Transverse colon (tissue), 4 donors: ENCODE results near the gene KIF1A. TPM values are rescaled to one million over a fixed set of nuclear protein-coding genes. Genes with fewer than 3 reads are reported as not detected.

Experiments used
- DNase-seq: peaks from one replicate; pipeline ENCODE4 v3.0.0-alpha.2; 2019
- H3K27ac ChIP-seq, 4 donors: fragments of 200-600 bp; sonication (generic); 2 replicates each; pipeline ENCODE4 v1.5.1; 2016 to 2018; ENCODE audit warnings: inconsistent platforms in 4 of 4
- H3K27me3 ChIP-seq: fragments of 200-600 bp; sonication (generic); 2 replicates; pipeline ENCODE4 v1.5.1; 2017; ENCODE audit warnings: inconsistent platforms
- H3K36me3 ChIP-seq, 4 donors: fragments of 200-600 bp; sonication (generic); 2 replicates each; pipeline ENCODE4 v1.5.1; 2017 to 2019; ENCODE audit warnings: inconsistent platforms in 4 of 4
- H3K4me1 ChIP-seq, 4 donors: fragments of 200-600 bp; sonication (generic); 2 replicates each; pipeline ENCODE4 v1.5.1; 2017 to 2020; ENCODE audit warnings: inconsistent platforms in 4 of 4
- H3K4me3 ChIP-seq, 4 donors: fragments of 200-600 bp; sonication (generic); 1 replicate in 1 of 4; 2 replicates in 3 of 4; pipeline versions ENCODE4 v1.5.1 to v1.6.1; 2017 to 2019; ENCODE audit warnings: inconsistent platforms in 4 of 4
- H3K9me3 ChIP-seq, 2 donors: fragments of 200-600 bp; sonication (generic); 2 replicates each; pipeline ENCODE4 v1.5.1; 2017 to 2019; ENCODE audit warnings: inconsistent platforms in 2 of 2
- CTCF ChIP-seq, 5 experiments: fragments of 200-600 bp in 3 of 5; fragments of 450-650 bp in 2 of 5; sonication (generic) in 3 of 5; IDR thresholded peaks; 1 replicate in 2 of 5; 2 replicates in 3 of 5; pipeline ENCODE4 v1.5.1; 2016 to 2017; ENCODE audit warnings: antibody characterized with exemption in 5 of 5, inconsistent platforms in 3 of 5, mild to moderate bottlenecking in 2 of 5, moderate library complexity in 1 of 5
- EP300 ChIP-seq: sonication (generic); formaldehyde crosslinking; IDR thresholded peaks from one replicate; pipeline ENCODE4 v1.6.1; 2017; ENCODE audit warnings: antibody characterized with exemption, low read depth
- POLR2A ChIP-seq: fragments of 450-650 bp; IDR thresholded peaks from one replicate; pipeline ENCODE4 v1.6.1; 2016; ENCODE audit warnings: antibody characterized with exemption, mild to moderate bottlenecking, moderate library complexity
- POLR2AphosphoS5 ChIP-seq, 3 donors: sonication (generic); formaldehyde crosslinking; IDR thresholded peaks; one replicate each; pipeline ENCODE4 v1.6.1; 2016; ENCODE audit warnings: antibody characterized with exemption in 3 of 3
- WGBS, 2 donors: methylation state at CpG; one replicate each; pipeline ENCODE4 v1.1.5; 2018; ENCODE audit warnings: low coverage in 1 of 2; 5-methylcytosine and 5-hydroxymethylcytosine counted together
- in situ Hi-C, 4 donors: fragments of 200-750 bp; cut with MboI; loops; one replicate each; pipeline versions ENCODE4 v1.15.0 to v1.15.1; 2017; ENCODE audit warnings: low sequenced_read_pairs in 3 of 4, low pct_ligation_motif_present in 1 of 4, low pct_unique_long_range_greater_than_20kb in 1 of 4
- intact Hi-C: fragments of 100-400 bp; cut with DNase I; formaldehyde crosslinking; loops from one replicate; pipeline ENCODE4 v1.15.1; 2023; ENCODE audit warnings: low total_unique reads
- total RNA-seq, 4 donors: library from RNA; depleted of rRNA; stranded (reverse); fragments of >200 nt; gene quantifications; one replicate each; pipeline ENCODE4 v1.1.0, GENCODE V29; 2016

Gene KIF1A
- total RNA-seq, 4 donors from 2014 or later = 0.40 to 3.4 (median 2.9) TPM

GRCh38 chr2:240812721-240813120 lies 7.3 kb downstream of the KIF1A start:
- TF ChIP-seq POLR2AphosphoS5 (IDR thresholded peaks at IDR 0.05) (no peak), POLR2A (no peak), CTCF (IDR thresholded peaks at IDR 0.05) (no peak), EP300 (no peak)
- Histone ChIP-seq H3K9me3 (no peaks in the 10 kb centered on the region), H3K27ac (no peak overlapping the region), H3K4me3 (no peak overlapping the region), H3K4me1 (no peaks in the 10 kb centered on the region), H3K27me3 (peaks cover 14% of the 10 kb centered on the region), H3K36me3 (no peaks in the 10 kb centered on the region)
- in situ Hi-C loops = no loop called here
- intact Hi-C loops = no loop called here
- WGBS, 2 donors = 82% methylated on average over 20 of the region's 20 CpGs
- peak; percentile 7 for DNase-seq

- intact Hi-C loops = no loop called here
- in situ Hi-C loops = no loop called here
Observed at GRCh38 chr2:240812301-240812680, 7.7 kb downstream of the KIF1A start.

GRCh38 chr2:240811346-240812300 lies 8.4 kb downstream of the KIF1A start:
- in situ Hi-C loops (no loop called here), intact Hi-C loops (no loop called here)
- Histone ChIP-seq H3K4me3 (no peak overlapping the region), H3K27ac (no peak overlapping the region), H3K27me3 (peaks cover 10% of the 10 kb centered on the region), H3K4me1 (no peaks in the 10 kb centered on the region), H3K9me3 (no peaks in the 10 kb centered on the region), H3K36me3 (no peaks in the 10 kb centered on the region)
- DNase-seq = peak; percentile 3
- TF ChIP-seq POLR2AphosphoS5 (IDR thresholded peaks at IDR 0.05) (no peak), POLR2A (no peak), CTCF (IDR thresholded peaks at IDR 0.05) (no peak), EP300 (no peak)
- 67 to 82% methylated on average over 5 to 17 of the region's 17 CpGs for WGBS, 2 donors

More at GRCh38 chr2:240812301-240812680, 7.7 kb downstream of the KIF1A start:
- Histone ChIP-seq H3K4me3 (no peak overlapping the region), H3K27ac (no peak overlapping the region), H3K4me1 (no peaks in the 10 kb centered on the region), H3K36me3 (no peaks in the 10 kb centered on the region), H3K27me3 (peaks cover 10% of the 10 kb centered on the region), H3K9me3 (no peaks in the 10 kb centered on the region)
- WGBS, 2 donors = 87 to 94% methylated on average over 3 to 10 of the region's 10 CpGs
- no peak for TF ChIP-seq POLR2AphosphoS5 (IDR thresholded peaks at IDR 0.05)
- DNase-seq = peak; percentile 1

- Histone ChIP-seq H3K36me3 (no peaks in the 10 kb centered on the region), H3K27me3 (peaks cover 17% of the 10 kb centered on the region), H3K4me1 (no peaks in the 10 kb centered on the region), H3K9me3 (no peaks in the 10 kb centered on the region), H3K27ac (no peak overlapping the region), H3K4me3 (no peak overlapping the region)
- TF ChIP-seq POLR2A = no peak
- TF ChIP-seq EP300 = no peak
- no peak for TF ChIP-seq POLR2AphosphoS5 (IDR thresholded peaks at IDR 0.05)
- TF ChIP-seq CTCF (IDR thresholded peaks at IDR 0.05) = no peak
- WGBS, 2 donors = 93% methylated on average over 16 of the region's 16 CpGs; no CpG with 5 or more reads in 1 of the 2 donors
- intact Hi-C loops = no loop called here
- in situ Hi-C loops = no loop called here
- DNase-seq = peak; percentile 4
Observed at GRCh38 chr2:240810621-240811020, 9.4 kb downstream of the KIF1A start.
